ENCODE data around the gene ELMOD2. TPM values are rescaled to one million over a fixed set of nuclear protein-coding genes. Genes with fewer than 3 reads are reported as not detected.

The ELMOD2 gene
- total and polyA plus RNA-seq, 11 donors = 8.2 to 22.3 (median 15.6) TPM

DNA sequence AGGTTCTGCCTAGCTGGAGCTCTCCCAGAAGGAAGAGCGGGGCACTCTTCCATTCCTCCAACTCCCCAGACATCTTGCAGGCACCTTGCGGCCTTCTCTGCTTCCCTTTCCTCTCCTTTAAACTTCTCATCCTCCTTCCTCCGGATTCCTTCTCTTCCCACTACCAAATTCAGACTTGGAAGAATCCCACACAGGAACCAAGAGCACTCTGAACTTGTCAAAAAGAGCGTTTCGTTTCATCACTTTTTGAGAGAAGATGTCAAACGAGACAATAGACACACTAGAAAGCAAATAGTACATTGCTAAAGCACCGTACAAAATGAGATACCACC is 45.3 kb downstream of the ELMOD2 start:
- Histone ChIP-seq H3K9me3 (peaks cover 0 to 13% (median 3%) of the 10 kb centered on the region in 12 donors), H3K4me1 (peaks cover 0 to 24% (median 12%) of the 10 kb centered on the region in 12 donors), H3K27me3 (peaks cover 3 to 72% (median 40%) of the 10 kb centered on the region in 9 donors), H3K27ac (no peak overlapping the region), H3K36me3 (no peaks in the 10 kb centered on the region), H3K4me3 (peak overlapping the region; percentile 30 to 71 (median 56))
- ATAC-seq = no peak
- TF ChIP-seq POLR2A (IDR thresholded peaks at IDR 0.05) = no peak
- TF ChIP-seq, protein P1, sequence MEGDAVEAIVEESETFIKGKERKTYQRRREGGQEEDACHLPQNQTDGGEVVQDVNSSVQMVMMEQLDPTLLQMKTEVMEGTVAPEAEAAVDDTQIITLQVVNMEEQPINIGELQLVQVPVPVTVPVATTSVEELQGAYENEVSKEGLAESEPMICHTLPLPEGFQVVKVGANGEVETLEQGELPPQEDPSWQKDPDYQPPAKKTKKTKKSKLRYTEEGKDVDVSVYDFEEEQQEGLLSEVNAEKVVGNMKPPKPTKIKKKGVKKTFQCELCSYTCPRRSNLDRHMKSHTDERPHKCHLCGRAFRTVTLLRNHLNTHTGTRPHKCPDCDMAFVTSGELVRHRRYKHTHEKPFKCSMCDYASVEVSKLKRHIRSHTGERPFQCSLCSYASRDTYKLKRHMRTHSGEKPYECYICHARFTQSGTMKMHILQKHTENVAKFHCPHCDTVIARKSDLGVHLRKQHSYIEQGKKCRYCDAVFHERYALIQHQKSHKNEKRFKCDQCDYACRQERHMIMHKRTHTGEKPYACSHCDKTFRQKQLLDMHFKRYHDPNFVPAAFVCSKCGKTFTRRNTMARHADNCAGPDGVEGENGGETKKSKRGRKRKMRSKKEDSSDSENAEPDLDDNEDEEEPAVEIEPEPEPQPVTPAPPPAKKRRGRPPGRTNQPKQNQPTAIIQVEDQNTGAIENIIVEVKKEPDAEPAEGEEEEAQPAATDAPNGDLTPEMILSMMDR (IDR thresholded peaks at IDR 0.05) = no peak
- intact Hi-C loops (cut with DNase I) = no loop called here
- 53 to 60% (median 56%) methylated on average over 7 of the region's 7 CpGs for WGBS, 4 donors
- DNase-seq = no peak

DNA sequence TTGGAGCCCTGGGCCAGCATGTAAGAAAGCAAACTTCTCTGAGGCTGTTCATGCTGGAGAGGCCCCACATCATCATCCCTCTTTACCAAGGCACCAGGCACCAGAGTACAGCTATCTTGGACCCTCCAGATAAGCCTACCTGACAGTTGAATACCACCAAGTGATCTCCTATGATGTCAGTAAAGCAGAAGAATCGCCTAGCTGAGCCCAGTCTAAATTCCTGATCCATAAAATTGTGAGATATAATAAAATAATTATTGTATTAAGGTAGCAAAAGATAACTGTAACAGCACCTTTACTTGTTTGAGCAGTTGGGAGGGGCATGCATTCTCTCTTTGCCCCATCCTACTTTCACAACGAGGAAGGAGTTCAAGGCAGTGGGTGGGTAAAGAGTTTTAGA is 47.7 kb downstream of the ELMOD2 start:
- Histone ChIP-seq H3K27me3 (peaks cover 3 to 67% (median 35%) of the 10 kb centered on the region in 9 donors), H3K36me3 (no peaks in the 10 kb centered on the region), H3K9me3 (peaks cover 0 to 13% (median 3%) of the 10 kb centered on the region in 12 donors), H3K4me3 (no peak overlapping the region), H3K4me1 (peaks cover 0 to 24% (median 12%) of the 10 kb centered on the region in 12 donors), H3K27ac (no peak overlapping the region)
- no peak for TF ChIP-seq POLR2A (IDR thresholded peaks at IDR 0.05)
- TF ChIP-seq, protein P1 (IDR thresholded peaks at IDR 0.05) = no peak
- no peak for ATAC-seq
- no peak for DNase-seq
- intact Hi-C loops (cut with DNase I) = no loop called here
- WGBS, 4 donors = 87 to 98% (median 89%) methylated on average over 2 of the region's 2 CpGs

DNA sequence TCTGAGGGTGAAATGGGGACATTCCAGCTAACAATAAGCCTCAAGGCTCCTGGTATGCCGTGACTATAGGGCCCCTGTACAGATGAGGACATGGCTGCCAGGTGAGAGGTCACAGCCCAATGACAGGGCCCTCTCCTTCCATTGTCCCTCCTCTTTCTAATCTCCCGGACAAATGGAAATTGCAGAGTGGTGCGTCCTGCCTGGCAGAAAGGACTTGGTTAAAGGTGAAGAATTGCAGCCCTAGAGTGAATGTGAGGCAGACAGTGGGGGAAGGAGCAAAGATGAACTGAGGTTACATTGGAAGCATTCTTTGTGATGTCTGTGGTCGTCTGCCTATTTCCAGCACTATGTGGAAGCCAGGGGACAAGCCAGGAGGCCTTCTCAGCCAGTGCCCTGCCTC is 51.5 kb downstream of the ELMOD2 start:
- TF ChIP-seq, protein P1 (IDR thresholded peaks at IDR 0.05) = no peak
- Histone ChIP-seq H3K4me1 (peaks cover 0 to 5% (median 0%) of the 10 kb centered on the region in 12 donors), H3K27me3 (peaks cover 0 to 62% (median 16%) of the 10 kb centered on the region in 9 donors), H3K9me3 (peaks cover 0 to 13% (median 3%) of the 10 kb centered on the region in 12 donors), H3K36me3 (no peaks in the 10 kb centered on the region), H3K27ac (no peak overlapping the region), H3K4me3 (no peak overlapping the region)
- intact Hi-C loops (cut with DNase I) = no loop called here
- ATAC-seq (no peak), DNase-seq (no peak)
- 59 to 83% (median 72%) methylated on average over 3 to 4 of the region's 4 CpGs for WGBS, 4 donors

DNA sequence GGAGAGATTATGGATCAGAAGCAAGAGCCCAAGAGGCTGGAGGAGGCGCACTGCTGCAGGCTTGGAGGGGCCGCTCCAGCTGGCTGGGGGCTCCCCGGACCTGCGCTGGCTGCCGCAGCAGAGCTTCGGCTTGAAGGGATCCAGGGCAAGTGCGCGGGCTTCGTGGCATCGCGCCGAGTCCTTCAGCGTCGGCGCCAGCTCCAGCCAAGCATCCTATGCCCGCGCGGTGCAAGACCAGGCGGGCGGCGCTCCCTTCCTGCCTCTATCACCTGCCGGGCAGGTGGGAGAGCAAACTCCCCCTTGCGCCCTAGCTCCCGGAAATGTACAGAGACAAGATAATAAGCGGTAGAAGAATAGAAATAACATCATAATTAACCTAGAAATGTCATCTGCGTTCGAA is 55.3 kb downstream of the ELMOD2 start:
- WGBS, 4 donors = 15 to 25% (median 23%) methylated on average over 15 to 27 of the region's 27 CpGs
- no peak for ATAC-seq

More for the DNA sequence above, 55.3 kb downstream of the ELMOD2 start:
- TF ChIP-seq, protein P1 (IDR thresholded peaks at IDR 0.05) = no peak
- TF ChIP-seq POLR2A (IDR thresholded peaks at IDR 0.05) = no peak
- intact Hi-C loops (cut with DNase I) = no loop called here
- Histone ChIP-seq H3K4me3 (no peak overlapping the region), H3K27me3 (peaks cover 0 to 47% (median 11%) of the 10 kb centered on the region in 9 donors), H3K36me3 (no peaks in the 10 kb centered on the region), H3K27ac (no peak overlapping the region), H3K9me3 (no peaks in the 10 kb centered on the region), H3K4me1 (peaks cover 0 to 5% (median 0%) of the 10 kb centered on the region in 12 donors)
- no peak for DNase-seq

All from heart left ventricle (tissue), 16 donors.